HepG2 (cell line): Measurements from ENCODE around the gene ZNF227. TPM values are rescaled to one million over a fixed set of nuclear protein-coding genes. Genes with fewer than 3 reads are reported as not detected.
A peak's percentile ranks its signal among the peaks of the same experiment; 100 is the strongest.

Experiments used
- AGO1 ChIP-seq: fragments of 200-400 bp; formaldehyde crosslinking; IDR thresholded peaks from 2 replicates; pipeline ENCODE4 v1.6.1; 2017; ENCODE audit warnings: mild to moderate bottlenecking, low read depth, low read length, moderate library complexity; ENCODE audit not compliant: poor library complexity, severe bottlenecking
- ATRX ChIP-seq: sonication (generic); formaldehyde crosslinking; IDR thresholded peaks from 2 replicates; pipeline ENCODE4 v1.4.0; 2020; ENCODE audit warnings: missing genetic modification reagents, borderline replicate concordance
- CCDC6 ChIP-seq: sonication (generic); formaldehyde crosslinking; IDR thresholded peaks from 2 replicates; pipeline ENCODE4 v1.8.1; 2022; ENCODE audit warnings: mild to moderate bottlenecking, missing genetic modification reagents, moderate library complexity
- CREM ChIP-seq, 2 experiments: sonication (generic) in 1 of 2; formaldehyde crosslinking in 1 of 2; IDR thresholded peaks; 2 replicates each; pipeline versions ENCODE4 v1.4.0 to v1.6.1; 2016 to 2020; ENCODE audit warnings: antibody characterized with exemption in 1 of 2, mild to moderate bottlenecking in 1 of 2, missing genetic modification reagents in 1 of 2
- DRAP1 ChIP-seq: IDR thresholded peaks from 2 replicates; pipeline ENCODE4 v1.6.1; 2016; ENCODE audit warnings: missing genetic modification reagents, missing compliant biosample characterization
- FOSL2 ChIP-seq: sonication (generic); formaldehyde crosslinking; IDR thresholded peaks from 2 replicates; pipeline ENCODE4 v1.4.0; 2020; ENCODE audit warnings: missing genetic modification reagents
- GMEB2 ChIP-seq: IDR thresholded peaks from 2 replicates; pipeline ENCODE4 v1.6.1; 2016; ENCODE audit warnings: missing biosample characterization, missing genetic modification reagents, low read depth
- JUNB ChIP-seq: sonication (generic); formaldehyde crosslinking; IDR thresholded peaks from 2 replicates; pipeline ENCODE4 v1.8.0; 2022; ENCODE audit warnings: missing genetic modification reagents, mild to moderate bottlenecking, borderline replicate concordance
- KLF16 ChIP-seq, 2 experiments: sonication (generic) in 1 of 2; formaldehyde crosslinking in 1 of 2; IDR thresholded peaks; 2 replicates each; pipeline versions ENCODE4 v1.6.1 to v1.8.0; 2016 to 2023; ENCODE audit warnings: missing genetic modification reagents in 2 of 2, missing compliant biosample characterization in 1 of 2
- MIER2 ChIP-seq: IDR thresholded peaks from 2 replicates; pipeline ENCODE4 v1.6.1; 2016; ENCODE audit warnings: missing biosample characterization, missing genetic modification reagents
- NCOA1 ChIP-seq: sonication (generic); formaldehyde crosslinking; IDR thresholded peaks from 2 replicates; pipeline ENCODE4 v1.9.0; 2021; ENCODE audit warnings: missing genetic modification reagents
- NFIC ChIP-seq: IDR thresholded peaks from 2 replicates; pipeline ENCODE4 v1.6.1; 2012; ENCODE audit warnings: mild to moderate bottlenecking, low read length, inconsistent platforms
- NR2C2 ChIP-seq: sonication (generic); formaldehyde crosslinking; IDR thresholded peaks from 2 replicates; pipeline ENCODE4 v1.4.0; 2020; ENCODE audit warnings: missing genetic modification reagents, mild to moderate bottlenecking, moderate library complexity, borderline replicate concordance
- RXRB ChIP-seq: IDR thresholded peaks from 2 replicates; pipeline ENCODE4 v1.6.1; 2016; ENCODE audit warnings: borderline replicate concordance, missing genetic modification reagents, missing compliant biosample characterization
- SPEN ChIP-seq: sonication (generic); formaldehyde crosslinking; IDR thresholded peaks from 2 replicates; pipeline ENCODE4 v1.5.1; 2020; ENCODE audit warnings: low read depth, mild to moderate bottlenecking, missing genetic modification reagents
- THAP11 ChIP-seq: IDR thresholded peaks from 2 replicates; pipeline ENCODE4 v1.6.1; 2016; ENCODE audit warnings: missing biosample characterization, missing genetic modification reagents
- ZFP91 ChIP-seq: sonication (generic); formaldehyde crosslinking; IDR thresholded peaks from 2 replicates; pipeline ENCODE4 v1.9.0; 2022; ENCODE audit warnings: missing genetic modification reagents, mild to moderate bottlenecking, borderline replicate concordance
- ZMAT5 ChIP-seq: sonication (generic); formaldehyde crosslinking; IDR thresholded peaks from 2 replicates; pipeline ENCODE4 v1.5.0; 2020; ENCODE audit warnings: mild to moderate bottlenecking, low read depth, missing genetic modification reagents, borderline replicate concordance
- ZNF331 ChIP-seq: sonication (generic); formaldehyde crosslinking; IDR thresholded peaks from 2 replicates; pipeline ENCODE4 v1.4.0; 2020; ENCODE audit warnings: missing genetic modification reagents
- ZNF34 ChIP-seq: sonication (generic); formaldehyde crosslinking; IDR thresholded peaks from 2 replicates; pipeline ENCODE4 v1.4.0; 2020; ENCODE audit warnings: mild to moderate bottlenecking, missing genetic modification reagents, borderline replicate concordance
- ZNF607 ChIP-seq: sonication (generic); formaldehyde crosslinking; IDR thresholded peaks from 2 replicates; pipeline ENCODE4 v1.5.1; 2020; ENCODE audit warnings: missing genetic modification reagents, mild to moderate bottlenecking, borderline replicate concordance
- ZNF704 ChIP-seq: sonication (generic); formaldehyde crosslinking; IDR thresholded peaks from 2 replicates; pipeline ENCODE4 v1.8.1; 2023; ENCODE audit warnings: mild to moderate bottlenecking, inconsistent platforms, moderate library complexity, missing genetic modification reagents, borderline replicate concordance
- ZNF780A ChIP-seq: sonication (generic); formaldehyde crosslinking; IDR thresholded peaks from 2 replicates; pipeline ENCODE4 v1.8.0; 2022; ENCODE audit warnings: mild to moderate bottlenecking, missing genetic modification reagents, moderate library complexity
- ZSCAN31 ChIP-seq: sonication (generic); formaldehyde crosslinking; IDR thresholded peaks from 2 replicates; pipeline ENCODE4 v1.5.0; 2020; ENCODE audit warnings: low read depth, mild to moderate bottlenecking, missing genetic modification reagents
- polyA plus RNA-seq, 8 experiments: library from polyadenylated mRNA; depleted of rRNA in 3 of 8; stranded (reverse) in 7 of 8; unstranded in 1 of 8; fragments of >200 nt; fragmentation: Illumina TruSeq in 4 of 8; extraction: Trizol in 4 of 8; gene quantifications; 2 replicates each; pipeline versions ENCODE4 v1.2.1 to v1.2.3, GENCODE V29; 2011 to 2016; ENCODE audit warnings: low read depth in 4 of 8, missing spikeins in 1 of 8, mixed read lengths in 1 of 8; ENCODE audit not compliant: insufficient read depth in 1 of 8
- total RNA-seq, 5 experiments: library from RNA; depleted of rRNA; stranded (reverse); fragments of >200 nt; fragmentation: Illumina TruSeq; extraction: Trizol; gene quantifications; 2 replicates each; pipeline ENCODE4 v1.2.3, GENCODE V29; 2016; ENCODE audit warnings: low read depth in 1 of 5

The ZNF227 gene
- total and polyA plus RNA-seq, 2 of the 13 experiments (the other 11 are each of a cell fraction or from before 2014, with no cell fraction given): 3.1 to 16.8 TPM

- no peak for TF ChIP-seq CCDC6 (CRISPR knock-in tag)
- TF ChIP-seq NFIC: peak; percentile 75; the same call in 1 of the 2 replicates
- no peak for TF ChIP-seq ATRX (CRISPR knock-in tag)
- no peak for TF ChIP-seq ZNF607 (CRISPR knock-in tag)
- no peak for TF ChIP-seq NCOA1
- 0 out of 2 replicates have a peak, but pooled peaks have one; percentile 30 for TF ChIP-seq RXRB (CRISPR knock-in tag)
- peak; percentile 41; the same call in 1 of the 2 replicates for TF ChIP-seq ZFP91
- TF ChIP-seq ZSCAN31 (CRISPR knock-in tag): 0 out of 2 replicates have a peak, but pooled peaks have one; percentile 34
- TF ChIP-seq AGO1: no peak
- TF ChIP-seq ZNF704 (CRISPR knock-in tag): no peak
- peak; percentile 98 for TF ChIP-seq NR2C2 (CRISPR knock-in tag)
- peak; percentile 99 for TF ChIP-seq CREM (IDR thresholded peaks at IDR 0.05)
- TF ChIP-seq CREM (CRISPR knock-in tag; IDR thresholded peaks at IDR 0.05): no peak
- TF ChIP-seq SPEN: peak; percentile 71; the same call in 1 of the 2 replicates
- TF ChIP-seq ZNF331 (CRISPR knock-in tag): no peak; the same call in 1 of the 2 replicates
- peak; percentile 32; the same call in 1 of the 2 replicates for TF ChIP-seq FOSL2 (CRISPR knock-in tag)
- 0 out of 2 replicates have a peak, but pooled peaks have one; percentile 15 for TF ChIP-seq MIER2 (CRISPR knock-in tag)
- TF ChIP-seq DRAP1 (CRISPR knock-in tag): no peak; the same call in 1 of the 2 replicates
- TF ChIP-seq ZNF34 (CRISPR knock-in tag): 0 out of 2 replicates have a peak, but pooled peaks have one; percentile 63
- TF ChIP-seq KLF16 (CRISPR knock-in tag; IDR thresholded peaks at IDR 0.05): peak in 1 of 2 experiments; percentile 25; a peak in 1 of 4 replicates
- TF ChIP-seq GMEB2 (CRISPR knock-in tag): 0 out of 2 replicates have a peak, but pooled peaks have one; percentile 19
- no peak for TF ChIP-seq ZMAT5
- peak; percentile 99 for TF ChIP-seq THAP11
- TF ChIP-seq ZNF780A (CRISPR knock-in tag): no peak
- TF ChIP-seq JUNB: no peak
Observed at GRCh38 chr19:44207126-44207803, 5.1 kb upstream of the ZNF227 start (continued).
